LNCAP (cell line): ENCODE data around the gene AKT1.
A peak's percentile ranks its signal among the peaks of the same experiment; 100 is the strongest.

ENCODE experiments used
- TF ChIP-seq, protein P1 (sequence below): fragments of 450-650 bp; IDR thresholded peaks from 2 replicates; pipeline ENCODE4 v1.5.1; 2017; ENCODE audit warnings: mild to moderate bottlenecking

The AKT1 gene

DNA sequence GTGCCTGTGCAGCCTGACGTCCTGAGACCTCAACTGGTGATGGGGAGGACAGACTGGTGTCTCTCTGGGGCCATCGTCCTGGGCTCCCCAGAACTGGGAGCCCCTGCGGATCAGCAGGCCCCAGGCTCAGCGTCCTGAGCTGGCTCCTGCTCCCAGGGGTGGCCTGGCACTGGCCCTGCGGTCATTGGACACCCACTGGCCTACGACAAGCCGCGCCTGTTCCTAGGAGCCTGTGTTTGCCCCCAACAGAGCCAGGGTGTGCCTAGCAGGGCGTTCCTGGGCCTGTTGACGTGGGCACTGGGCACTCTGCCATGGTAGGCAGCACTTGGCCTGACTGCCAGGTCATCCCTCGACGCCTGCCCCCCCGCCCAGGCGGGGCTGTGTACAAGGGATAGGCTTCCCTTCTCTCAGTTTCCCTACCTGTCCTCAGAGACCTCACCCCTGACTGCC lies 63.2 kb downstream of the AKT1 start:
- TF ChIP-seq, protein P1, sequence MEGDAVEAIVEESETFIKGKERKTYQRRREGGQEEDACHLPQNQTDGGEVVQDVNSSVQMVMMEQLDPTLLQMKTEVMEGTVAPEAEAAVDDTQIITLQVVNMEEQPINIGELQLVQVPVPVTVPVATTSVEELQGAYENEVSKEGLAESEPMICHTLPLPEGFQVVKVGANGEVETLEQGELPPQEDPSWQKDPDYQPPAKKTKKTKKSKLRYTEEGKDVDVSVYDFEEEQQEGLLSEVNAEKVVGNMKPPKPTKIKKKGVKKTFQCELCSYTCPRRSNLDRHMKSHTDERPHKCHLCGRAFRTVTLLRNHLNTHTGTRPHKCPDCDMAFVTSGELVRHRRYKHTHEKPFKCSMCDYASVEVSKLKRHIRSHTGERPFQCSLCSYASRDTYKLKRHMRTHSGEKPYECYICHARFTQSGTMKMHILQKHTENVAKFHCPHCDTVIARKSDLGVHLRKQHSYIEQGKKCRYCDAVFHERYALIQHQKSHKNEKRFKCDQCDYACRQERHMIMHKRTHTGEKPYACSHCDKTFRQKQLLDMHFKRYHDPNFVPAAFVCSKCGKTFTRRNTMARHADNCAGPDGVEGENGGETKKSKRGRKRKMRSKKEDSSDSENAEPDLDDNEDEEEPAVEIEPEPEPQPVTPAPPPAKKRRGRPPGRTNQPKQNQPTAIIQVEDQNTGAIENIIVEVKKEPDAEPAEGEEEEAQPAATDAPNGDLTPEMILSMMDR: no peak

DNA sequence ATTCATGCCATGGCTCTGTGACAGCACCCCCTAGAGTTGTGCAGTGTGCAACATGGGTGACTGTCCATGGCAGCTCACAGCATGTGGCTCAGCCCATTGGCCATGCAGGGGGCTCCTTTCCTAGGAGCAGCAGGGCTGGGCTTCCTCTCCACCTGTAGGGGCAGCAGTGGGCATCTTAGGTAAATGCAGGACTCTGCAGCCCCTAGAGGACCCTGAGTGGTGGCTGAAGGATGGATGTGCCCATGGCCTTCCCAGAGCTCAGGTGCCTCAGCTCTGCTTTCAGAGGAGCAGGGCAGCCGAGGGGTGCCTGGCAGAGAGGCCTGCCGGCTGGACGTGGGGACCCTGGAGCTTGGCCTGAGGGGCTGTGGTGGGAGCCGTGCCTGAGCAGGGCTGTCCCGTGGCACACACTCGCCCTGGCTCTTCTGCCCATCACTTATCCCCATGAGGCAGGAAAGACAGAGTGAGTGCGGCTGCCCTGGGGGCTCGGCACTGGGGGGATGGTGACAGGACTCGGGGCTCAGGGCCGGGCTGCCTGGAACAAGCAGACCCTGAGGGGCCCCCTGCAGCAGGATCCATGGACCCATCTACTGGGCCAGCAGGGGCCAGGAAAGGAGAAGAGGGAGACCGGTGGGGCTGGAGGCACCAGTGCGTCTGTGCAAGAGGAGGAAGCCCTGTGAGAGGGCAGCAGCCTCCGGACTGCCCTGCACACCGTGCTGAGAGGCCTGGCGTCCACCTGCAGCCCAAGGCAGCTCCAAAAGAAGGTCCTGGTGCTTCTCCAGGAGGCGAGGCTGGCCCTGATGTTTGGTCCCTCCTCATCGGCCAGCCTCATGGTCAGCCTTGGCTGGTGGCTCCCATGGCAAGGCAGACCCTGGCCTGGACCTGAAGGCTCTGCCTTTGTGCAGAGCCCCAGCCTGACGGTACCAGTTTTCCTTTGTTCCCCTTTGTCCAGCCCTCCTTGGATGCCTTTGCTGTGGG lies 63.9 kb downstream of the AKT1 start:
- TF ChIP-seq, protein P1: peak; percentile 34

DNA sequence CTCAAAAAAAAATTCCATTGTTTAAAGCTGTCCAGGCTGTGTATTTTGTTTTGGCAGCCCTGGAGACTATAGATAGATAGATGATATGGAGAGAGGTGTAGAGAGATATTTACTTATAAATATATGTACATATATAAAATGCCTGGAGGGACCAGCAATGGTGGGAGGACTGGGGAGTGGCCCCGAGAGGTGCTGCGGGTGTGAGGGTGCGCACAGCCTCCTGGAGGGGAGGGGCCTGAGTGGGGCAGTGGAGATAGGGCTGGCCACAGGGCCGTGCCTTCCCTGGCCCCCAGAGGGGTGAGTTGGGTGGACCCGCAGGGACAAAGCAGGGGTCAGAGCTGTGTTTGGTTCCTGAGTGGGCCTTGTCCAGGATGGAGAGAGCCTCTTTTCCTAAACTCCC lies 65.1 kb downstream of the AKT1 start:
- TF ChIP-seq, protein P1: no peak

DNA sequence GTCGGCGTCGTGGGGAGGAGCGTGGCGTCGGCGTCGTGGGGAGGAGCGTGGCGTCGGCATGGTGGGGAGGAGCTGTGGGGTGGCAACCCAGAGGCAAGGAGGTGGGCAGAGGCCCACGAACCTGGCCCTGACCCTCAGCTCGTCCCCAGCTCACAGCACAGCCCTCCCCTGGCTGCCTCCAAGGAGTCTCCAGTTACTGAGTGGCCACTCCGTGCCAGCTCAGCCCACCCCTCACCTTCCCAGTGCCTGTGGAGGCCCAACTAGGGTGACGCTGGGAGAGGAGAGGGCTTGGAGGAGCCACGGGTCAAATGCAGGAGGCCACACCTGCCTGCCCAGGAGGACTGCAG lies 65.7 kb downstream of the AKT1 start:
- TF ChIP-seq, protein P1: no peak

DNA sequence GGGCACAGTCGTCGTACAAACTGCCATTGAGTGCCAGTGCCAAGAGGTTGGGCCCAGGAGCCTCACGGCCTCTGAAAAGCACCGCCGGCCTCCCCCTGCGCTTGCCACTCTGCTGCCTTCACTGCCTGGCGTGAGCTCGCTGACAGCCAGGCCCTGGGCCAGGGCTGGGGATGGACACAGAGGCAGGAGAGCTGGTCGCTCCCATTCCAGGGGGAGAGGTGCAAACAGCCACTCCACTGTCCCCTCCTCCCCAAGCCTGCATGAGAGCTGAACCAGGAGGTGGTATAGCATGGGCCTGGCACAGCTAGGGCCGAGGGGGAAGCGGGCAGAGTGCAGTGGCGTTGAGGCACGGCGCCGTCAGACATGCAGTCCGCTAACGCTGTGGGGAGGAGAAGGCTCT lies 66.9 kb downstream of the AKT1 start:
- TF ChIP-seq, protein P1: no peak

DNA sequence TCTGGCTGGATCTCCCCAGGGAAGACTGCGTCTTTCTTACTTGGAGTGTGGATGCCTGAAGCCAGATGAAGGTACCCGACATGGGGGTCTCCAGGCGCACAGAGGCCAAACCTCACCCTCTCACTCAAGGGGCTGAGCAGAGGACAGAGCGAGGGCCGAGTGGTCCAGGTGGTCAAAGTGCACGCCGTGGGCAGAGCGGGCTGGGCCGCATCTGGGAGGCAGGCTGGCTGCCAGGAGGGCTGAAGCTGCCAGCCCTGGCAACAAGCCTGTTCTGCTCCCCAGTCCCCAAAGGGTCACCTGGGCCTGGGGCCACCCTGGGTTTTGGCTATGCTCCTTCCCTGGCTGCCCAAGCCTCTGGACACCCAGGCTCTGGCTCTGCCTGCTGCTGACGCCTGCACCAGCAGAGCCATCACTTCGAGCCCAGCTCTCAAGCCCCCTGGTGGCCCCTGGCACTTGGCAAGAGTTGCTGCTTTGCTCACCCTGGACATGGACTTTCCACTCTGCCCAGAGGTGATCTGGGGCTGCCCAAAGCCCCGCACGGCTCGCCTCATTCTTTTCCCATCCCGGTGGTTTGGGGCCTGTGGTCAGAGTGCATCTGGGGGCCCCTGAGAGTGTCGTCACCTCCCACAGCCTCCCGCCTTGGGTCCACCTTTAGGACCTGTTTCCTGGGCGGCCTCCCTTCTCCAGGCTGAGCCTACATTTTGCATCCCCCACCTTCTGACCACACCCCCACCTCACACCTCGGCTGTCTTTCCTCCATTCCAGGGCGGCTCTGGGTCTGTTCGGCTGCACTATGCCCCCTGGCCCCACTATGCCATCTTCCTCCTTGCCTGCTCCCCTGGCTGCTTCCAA lies 68.7 kb downstream of the AKT1 start:
- TF ChIP-seq, protein P1: no peak

DNA sequence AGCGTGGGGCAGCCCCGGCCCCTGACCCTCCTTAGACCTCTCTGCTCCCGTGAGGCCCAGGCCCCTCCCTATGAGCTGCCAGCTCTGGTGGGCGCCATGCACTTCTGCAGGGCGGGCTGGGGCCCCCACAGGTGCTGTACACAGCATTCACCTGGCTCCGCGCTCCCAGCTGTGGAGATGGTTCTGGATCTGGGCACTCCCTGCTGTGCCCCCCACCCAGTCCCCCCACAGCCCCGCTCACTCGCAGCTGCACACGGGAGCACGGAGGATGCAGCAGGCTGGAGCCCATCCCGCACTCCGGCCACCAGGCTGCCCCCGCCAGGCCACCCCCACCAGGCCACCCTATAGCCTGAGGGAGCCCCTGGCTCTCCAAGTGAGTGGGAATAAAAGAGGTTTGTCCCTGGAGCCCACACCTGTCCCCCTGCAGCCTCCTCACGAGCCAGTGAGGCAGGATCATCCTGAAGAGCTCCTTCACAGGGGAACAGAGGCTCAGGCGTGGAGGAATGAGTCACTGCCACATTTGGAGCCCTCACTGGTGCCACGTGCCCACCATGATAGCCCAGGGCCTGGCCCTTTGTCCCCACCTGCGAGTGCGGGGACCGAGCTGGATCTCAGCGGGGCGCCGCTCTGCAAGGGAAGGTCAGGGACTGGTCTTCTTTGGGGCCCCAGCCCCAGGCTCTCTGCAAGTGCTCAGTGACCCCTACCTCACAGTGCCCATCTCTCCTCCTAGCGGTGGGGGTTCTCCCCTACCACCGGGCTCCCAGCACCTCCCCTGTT lies 69.6 kb downstream of the AKT1 start:
- TF ChIP-seq, protein P1: no peak
